ENCODE data around the gene ANKRD36. TPM values are rescaled to one million over a fixed set of nuclear protein-coding genes. Genes with fewer than 3 reads are reported as not detected.

The ANKRD36 gene
- total and polyA plus RNA-seq, 2 donors (not counting 1 experiment from before 2014, with no cell fraction given) = 3.7 to 23.3 TPM

Other genes with a start within 250 kb of the ANKRD36 start
- 17.5 and 19.8 TPM in 2 replicates for gene SEMA4C, start 243.1 kb upstream of the ANKRD36 start, total RNA-seq
- gene SEMA4C, start 243.1 kb upstream of the ANKRD36 start, polyA plus RNA-seq = 9.4 and 12.7 TPM in 2 replicates
- gene FAM178B, start 126.6 kb upstream of the ANKRD36 start, total RNA-seq = not detected in 2 replicates
- not detected in 2 replicates for gene FAM178B, start 126.6 kb upstream of the ANKRD36 start, polyA plus RNA-seq
- 7.3 and 8.7 TPM in 2 replicates for gene FAHD2B, start 18.3 kb upstream of the ANKRD36 start, total RNA-seq
- 3.3 and 5.2 TPM in 2 replicates for gene FAHD2B, start 18.3 kb upstream of the ANKRD36 start, polyA plus RNA-seq

Data from fibroblast of lung (primary cell).